Ramos (cell line): ENCODE measurements around the gene MTCL1.

Source experiments
- in situ Hi-C: fragments of 300-500 bp; cut with MboI; formaldehyde crosslinking; loops from one replicate; pipeline ENCODE4 v1.14.3; 2022; ENCODE audit warnings: low sequenced_read_pairs; ENCODE audit not compliant: unreplicated experiment

MTCL1 gene

GRCh38 chr18:8705238-8705960 is at the start of gene MTCL1:
Gene MTCL1, plus strand, starts transcription at chr18:8705556. Its CDS starts 105 bp downstream, at chr18:8705661.
- in situ Hi-C loops: no loop called here

DNA sequence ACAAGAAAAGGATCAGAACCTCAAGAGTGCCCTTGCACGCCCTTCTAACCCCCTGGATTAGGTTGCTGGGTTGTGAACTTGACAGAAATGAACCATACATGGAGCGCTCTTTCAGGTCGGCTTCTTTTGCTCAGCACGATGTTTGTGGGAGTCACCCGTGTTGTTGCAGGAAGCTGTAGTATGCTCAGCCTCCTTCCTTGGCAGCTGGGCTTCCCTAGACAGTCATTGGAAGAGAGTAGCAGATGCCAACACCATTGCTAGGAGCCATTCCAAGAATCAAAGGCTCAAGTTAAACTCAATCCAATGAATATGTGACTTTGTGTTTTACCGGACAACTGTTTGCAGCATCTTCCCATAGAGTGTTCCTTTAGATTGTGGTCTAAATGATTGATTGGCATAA is 49.1 kb upstream of the MTCL1 start:
- in situ Hi-C loops: loop anchor here (5.0 kb wide), 1 partner anchor 331 kb away; no protein-coding TSS in a partner anchor

- in situ Hi-C loops: loop anchor here (5.0 kb wide), 1 partner anchor 330 kb away; no protein-coding TSS in a partner anchor
These were observed 48.1 kb upstream of the MTCL1 start for GRCh38 chr18:8657050-8657820.

- in situ Hi-C loops: loop anchor here (5.0 kb wide), 1 partner anchor 329 kb away; no protein-coding TSS in a partner anchor
These were observed 47.4 kb upstream of the MTCL1 start for GRCh38 chr18:8657873-8658470.

GRCh38 chr18:8658858-8659485 is 46.4 kb upstream of the MTCL1 start:
- in situ Hi-C loops: loop anchor here (5.0 kb wide), 1 partner anchor 328 kb away; no protein-coding TSS in a partner anchor

DNA sequence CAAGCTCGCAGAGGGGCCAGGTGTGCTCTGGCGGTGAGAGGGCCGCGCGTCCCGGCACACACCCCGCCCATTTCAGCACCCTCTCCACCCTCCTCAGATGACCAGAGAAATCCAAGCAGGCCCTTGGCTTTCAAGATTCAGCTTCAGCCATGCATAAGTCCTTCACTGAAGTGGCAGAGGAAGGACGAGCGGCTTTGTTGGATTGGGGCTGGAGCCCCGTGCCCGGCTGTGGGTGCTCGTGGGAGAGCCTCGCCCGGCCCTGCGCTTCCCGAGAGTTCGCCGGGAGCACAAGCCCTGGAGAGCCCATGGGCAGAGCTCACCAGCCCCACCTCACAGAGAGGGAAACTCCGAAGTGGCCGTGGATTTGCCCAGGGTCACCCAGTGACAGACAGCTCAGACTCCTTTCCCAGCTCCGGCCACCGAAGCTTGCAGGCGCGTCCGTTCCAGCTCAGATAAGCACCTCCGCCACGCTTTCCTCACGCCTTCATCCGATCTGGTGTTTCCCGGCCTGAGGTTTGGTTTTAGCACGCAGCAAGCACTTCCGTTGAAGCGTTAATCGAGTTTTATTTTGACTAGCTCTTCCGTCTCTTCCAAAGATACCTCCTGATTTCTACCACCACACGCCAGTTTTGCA is 45.6 kb upstream of the MTCL1 start:
- in situ Hi-C loops: loop anchor here (5.0 kb wide), 1 partner anchor 328 kb away; no protein-coding TSS in a partner anchor

DNA sequence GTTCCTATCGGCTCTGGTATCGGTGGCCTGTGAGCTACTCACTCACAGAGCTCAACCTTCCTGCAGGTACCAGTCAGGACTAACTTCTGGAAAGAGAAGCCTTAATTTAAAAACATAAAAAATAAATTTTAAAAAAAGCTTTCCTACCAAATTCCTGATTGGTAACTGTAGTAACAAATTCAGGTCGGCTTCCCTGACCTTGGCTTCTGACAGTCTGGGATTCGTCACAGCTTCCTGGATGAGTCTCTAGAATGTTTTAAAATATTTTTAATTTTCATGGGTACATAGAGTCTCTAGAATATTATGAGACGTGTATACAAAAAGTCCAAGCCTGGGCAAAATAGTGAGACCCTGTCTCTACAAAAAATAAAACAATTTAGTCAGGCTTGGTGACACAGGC is 45.0 kb upstream of the MTCL1 start:
- in situ Hi-C loops: no loop called here

DNA sequence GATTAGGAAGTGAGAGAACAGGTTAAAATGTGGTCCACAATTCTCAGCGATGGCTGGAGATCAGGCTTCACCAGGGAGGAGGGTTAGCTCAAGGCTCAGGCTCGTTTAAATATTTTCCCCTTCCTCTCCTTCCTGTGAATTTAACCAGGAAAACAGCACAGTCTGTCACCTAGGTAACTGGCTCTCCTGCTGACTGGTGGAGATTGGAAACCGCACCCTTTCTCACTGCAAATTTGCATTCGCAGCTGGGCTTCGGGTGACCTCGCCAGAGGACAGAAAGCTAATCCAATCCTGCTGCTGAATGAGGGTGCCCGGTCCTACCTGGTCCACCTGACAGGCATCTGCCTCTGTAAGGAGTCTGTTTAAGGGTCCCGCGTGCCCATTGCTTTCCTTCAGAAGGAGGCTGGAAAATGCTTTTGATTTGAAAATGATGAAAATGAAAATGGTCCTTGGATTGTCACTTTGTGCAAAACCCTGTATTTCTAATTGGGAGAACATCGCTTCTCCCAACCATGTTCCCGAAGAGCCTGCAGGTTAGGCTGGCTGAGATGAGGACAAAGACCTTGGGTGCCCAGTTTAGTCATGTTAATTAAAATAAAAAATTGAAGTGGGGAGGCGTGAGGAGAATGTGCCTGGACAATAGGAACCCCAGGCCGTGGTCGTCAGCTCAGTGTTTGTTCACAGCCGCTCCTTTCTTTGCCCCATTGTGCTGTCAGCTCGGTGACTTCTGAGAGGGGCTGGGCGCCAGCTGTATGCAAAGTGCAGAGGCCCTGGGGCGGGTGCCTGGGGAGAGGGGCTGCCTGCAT is 43.4 kb upstream of the MTCL1 start:
- in situ Hi-C loops: no loop called here

DNA sequence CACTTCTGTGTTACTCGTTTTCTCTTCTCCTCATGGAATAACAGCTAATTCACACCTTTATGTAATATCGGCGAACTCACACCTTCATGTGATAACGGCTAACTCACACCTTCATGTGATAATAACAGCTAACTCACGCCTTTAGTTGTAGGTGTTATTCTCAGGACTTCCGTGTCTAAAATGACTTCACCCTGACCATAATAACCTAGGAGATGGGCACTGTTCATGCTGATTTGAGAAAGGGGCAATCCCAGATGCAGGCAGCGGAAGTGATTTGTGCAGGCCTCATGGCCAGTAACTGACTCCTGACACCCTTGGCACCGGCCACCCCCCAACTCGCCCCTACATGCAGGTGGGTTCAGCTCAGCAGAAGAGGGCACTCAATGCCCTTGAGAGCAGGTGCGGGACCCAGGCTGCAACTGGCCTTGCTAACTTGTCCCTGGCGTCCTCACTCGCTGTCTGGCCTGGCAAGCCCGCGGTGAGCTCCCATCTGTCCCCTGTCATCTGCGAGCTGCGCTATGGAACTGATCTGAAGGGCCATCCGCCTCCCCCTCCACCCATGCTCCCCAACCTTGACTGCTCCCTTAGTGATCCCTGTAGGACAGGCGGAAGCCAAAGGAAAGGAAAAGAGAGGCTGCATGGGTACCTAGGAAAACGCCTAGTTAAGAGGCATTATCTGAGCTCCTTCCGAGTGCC is 42.6 kb upstream of the MTCL1 start:
- in situ Hi-C loops: no loop called here

- in situ Hi-C loops: no loop called here
These were observed 37.5 kb upstream of the MTCL1 start for GRCh38 chr18:8667846-8668245.

DNA sequence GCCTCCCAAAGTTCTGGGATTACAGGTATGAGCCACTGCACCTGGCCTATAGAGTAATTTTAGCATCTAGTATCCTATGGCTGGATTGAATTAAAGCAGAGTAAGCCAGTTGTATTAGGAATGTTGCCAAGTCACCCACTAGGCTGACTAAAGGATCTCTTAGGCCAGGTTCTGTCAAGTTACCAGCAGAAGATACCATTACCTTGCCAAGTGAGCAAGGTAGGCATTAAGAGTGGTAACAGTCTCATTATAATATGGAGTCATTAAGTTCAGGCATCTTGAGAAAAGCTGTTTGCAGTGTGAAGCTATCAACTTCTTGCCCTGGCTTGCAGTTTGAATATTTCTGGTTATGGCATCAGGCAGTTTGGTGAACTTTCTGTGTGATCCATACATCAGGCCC is 37.0 kb upstream of the MTCL1 start:
- in situ Hi-C loops: no loop called here

DNA sequence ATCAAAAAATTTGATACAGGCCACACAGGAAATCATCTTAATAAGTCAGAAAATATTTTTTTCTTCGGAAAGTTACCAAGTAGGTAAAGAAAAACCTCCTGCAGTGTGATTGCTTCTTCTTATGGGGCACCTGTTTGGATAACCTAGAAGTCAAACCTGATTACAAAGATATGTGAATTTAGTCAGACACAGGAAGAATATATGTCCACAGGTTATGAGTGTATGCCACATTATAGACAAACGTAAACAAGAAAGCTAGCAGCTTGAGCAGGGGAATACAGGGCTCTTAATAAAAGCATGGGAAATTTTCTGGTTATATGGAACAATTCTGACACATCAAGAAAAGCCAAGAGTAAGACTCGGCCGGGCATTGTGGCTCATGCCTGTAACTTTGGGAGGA is 35.8 kb upstream of the MTCL1 start:
- in situ Hi-C loops: no loop called here

DNA sequence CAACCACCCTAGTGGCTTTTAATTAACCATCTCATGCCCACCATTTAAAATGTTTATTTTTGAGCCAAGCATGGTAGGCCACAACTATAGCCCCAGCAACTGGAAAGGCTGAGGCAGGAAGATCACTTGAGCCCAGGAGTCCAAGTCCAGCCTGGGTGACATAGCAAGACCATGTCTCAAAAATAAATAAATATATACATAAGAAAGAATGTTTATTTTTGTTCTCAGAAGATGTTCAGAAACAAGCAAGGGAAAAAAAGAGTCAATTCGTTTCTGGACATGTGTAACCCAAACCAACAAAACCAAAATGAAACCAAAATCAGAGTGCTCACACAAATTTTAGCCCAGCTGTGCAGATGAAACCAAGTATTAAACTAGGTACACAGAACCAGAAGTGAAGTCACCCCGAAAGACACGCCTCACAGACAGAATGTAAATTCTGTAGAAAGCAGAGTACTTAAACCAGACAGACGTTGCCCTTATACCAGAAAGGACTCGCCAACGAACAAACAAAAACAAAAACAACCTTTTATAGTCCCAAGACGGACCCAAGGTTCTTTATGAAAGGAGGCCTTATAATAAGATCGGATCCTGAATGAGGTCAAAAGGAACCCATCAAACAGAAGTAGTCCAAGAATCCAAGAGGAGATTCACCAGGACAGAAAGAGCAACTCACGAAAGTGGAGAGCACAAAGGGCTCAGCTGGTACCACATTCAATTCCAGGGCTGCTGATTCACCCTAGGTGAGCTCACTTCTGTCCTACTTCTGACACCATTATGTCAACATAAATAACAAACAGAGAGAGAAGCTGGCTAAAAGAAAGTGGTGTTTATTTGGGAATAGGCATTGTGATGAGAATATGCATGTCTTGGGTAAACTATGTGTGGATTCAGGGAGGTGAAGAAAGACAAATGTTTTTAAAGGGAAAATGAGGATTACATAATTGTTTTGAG is 31.8 kb upstream of the MTCL1 start:
- in situ Hi-C loops: no loop called here

DNA sequence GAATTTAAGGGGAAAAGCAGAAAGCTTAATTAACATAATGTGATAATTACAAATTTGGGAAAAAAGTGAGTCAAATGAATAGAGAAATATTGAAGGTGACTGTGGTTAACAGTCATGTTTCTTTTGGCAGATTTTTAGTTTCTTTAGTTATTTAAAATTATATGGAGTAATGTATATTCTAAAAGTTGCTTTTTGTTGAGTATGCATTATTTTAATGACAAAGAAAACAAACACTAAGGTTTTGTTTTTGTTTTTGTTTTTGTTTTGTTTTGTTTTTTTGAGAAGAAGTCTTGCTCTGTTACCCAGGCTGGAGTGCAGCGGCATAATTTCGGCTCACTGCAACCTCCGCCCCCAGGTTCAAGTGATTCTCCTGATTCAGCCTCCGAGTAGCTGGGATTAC is 30.3 kb upstream of the MTCL1 start:
- in situ Hi-C loops: no loop called here

GRCh38 chr18:8681196-8681595 is 24.2 kb upstream of the MTCL1 start:
- in situ Hi-C loops: no loop called here

GRCh38 chr18:8684577-8684976 is 20.8 kb upstream of the MTCL1 start:
- in situ Hi-C loops: no loop called here

DNA sequence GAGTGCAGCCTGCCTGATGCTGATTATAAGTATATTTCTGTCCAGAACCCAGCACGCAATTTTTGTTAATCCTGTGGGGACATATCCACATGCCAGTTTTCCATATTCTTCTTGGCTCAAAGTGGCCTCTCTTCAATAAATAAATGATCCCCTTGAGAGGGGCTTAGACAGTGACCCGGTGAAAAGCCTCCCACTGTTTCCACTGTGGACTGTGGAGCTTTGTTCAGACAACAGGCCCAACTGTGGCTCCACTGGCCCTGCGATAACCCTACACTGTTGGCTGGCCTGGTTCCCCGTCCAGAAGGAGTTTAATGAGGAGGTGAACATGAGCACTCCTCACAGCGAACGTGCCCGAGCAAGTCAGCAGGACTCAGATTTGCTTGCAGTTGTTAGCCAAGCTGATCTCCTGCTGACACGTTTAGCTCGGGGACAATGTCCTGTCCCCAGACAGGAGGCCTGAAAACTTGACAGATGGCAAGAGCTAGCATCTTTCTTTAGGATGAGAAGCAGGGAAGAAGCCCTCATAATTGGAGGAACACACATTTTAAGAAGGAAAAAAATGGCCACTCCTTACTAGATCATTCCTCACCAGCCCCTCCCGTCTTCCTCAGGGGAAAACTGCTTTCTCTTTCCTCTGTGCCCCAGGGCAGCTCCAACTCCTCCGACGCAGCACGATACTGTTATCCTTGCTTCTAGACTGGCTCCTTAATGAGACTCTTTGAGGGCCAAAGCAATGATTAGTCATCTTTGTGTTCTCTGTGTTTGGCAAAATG is 20.0 kb upstream of the MTCL1 start:
- in situ Hi-C loops: no loop called here
